Neuronal stem cell (in vitro differentiated cells): ENCODE results near the gene ELMO1.

ENCODE experiments used
- DNase-seq: peaks from one replicate; pipeline ENCODE4 v3.0.0-alpha.2; 2013; ENCODE audit warnings: low spot score
- H2AFZ ChIP-seq: one replicate; pipeline ENCODE4 v1.6.1; 2013; ENCODE audit warnings: mild to moderate bottlenecking, low read length, inconsistent platforms
- H2AK5ac ChIP-seq: 2 replicates; pipeline ENCODE4 v1.6.1; 2013; ENCODE audit warnings: low read depth, mild to moderate bottlenecking, inconsistent platforms, low read length, moderate library complexity, mixed read lengths
- H2BK120ac ChIP-seq: 2 replicates; pipeline ENCODE4 v1.6.1; 2013; ENCODE audit warnings: low read depth, mild to moderate bottlenecking, inconsistent platforms, low read length, moderate library complexity, mixed read lengths
- H2BK12ac ChIP-seq: one replicate; pipeline ENCODE4 v1.6.1; 2013; ENCODE audit warnings: low read length, inconsistent platforms
- H2BK15ac ChIP-seq: 2 replicates; pipeline ENCODE4 v1.6.1; 2013; ENCODE audit warnings: mild to moderate bottlenecking, low read length, inconsistent platforms, mixed read lengths
- H2BK5ac ChIP-seq: one replicate; pipeline ENCODE4 v1.6.1; 2013; ENCODE audit warnings: inconsistent platforms, mild to moderate bottlenecking, low read length, moderate library complexity
- H3K14ac ChIP-seq: one replicate; pipeline ENCODE4 v1.6.1; 2013; ENCODE audit warnings: low read length, inconsistent platforms
- H3K18ac ChIP-seq: 2 replicates; pipeline ENCODE4 v1.6.1; 2013; ENCODE audit warnings: low read length, inconsistent platforms
- H3K23ac ChIP-seq: 2 replicates; pipeline ENCODE4 v1.6.1; 2013; ENCODE audit warnings: low read depth, mild to moderate bottlenecking, mixed read lengths, low read length, inconsistent platforms; ENCODE audit not compliant: poor library complexity
- H3K27ac ChIP-seq: replicated peaks from 3 replicates; pipeline ENCODE4 v1.5.1; 2013; ENCODE audit warnings: low read length, inconsistent platforms
- H3K27me3 ChIP-seq, 3 experiments: 2 replicates each; pipeline ENCODE4 v1.6.1; 2013; ENCODE audit warnings: low read length in 3 of 3, mild to moderate bottlenecking in 2 of 3, inconsistent platforms in 1 of 3, low read depth in 1 of 3, mixed read lengths in 1 of 3, moderate library complexity in 1 of 3; ENCODE audit not compliant: control insufficient read depth in 3 of 3, insufficient read depth in 3 of 3
- H3K36me3 ChIP-seq, 2 donors: replicated peaks in 1 of 2; 2 replicates each; pipeline ENCODE4 v1.6.1; 2013; ENCODE audit warnings: low read length in 2 of 2; ENCODE audit not compliant: control insufficient read depth in 2 of 2, insufficient read depth in 2 of 2
- H3K4ac ChIP-seq: 2 replicates; pipeline ENCODE4 v1.6.1; 2013; ENCODE audit warnings: inconsistent platforms, mild to moderate bottlenecking, low read length, moderate library complexity
- H3K4me1 ChIP-seq, 2 donors: 1 replicate in 1 of 2; 2 replicates in 1 of 2; pipeline ENCODE4 v1.6.1; 2013; ENCODE audit warnings: low read length in 2 of 2, low read depth in 1 of 2; ENCODE audit not compliant: control insufficient read depth in 2 of 2, insufficient read depth in 1 of 2
- H3K4me2 ChIP-seq: one replicate; pipeline ENCODE4 v1.6.1; 2013; ENCODE audit warnings: mild to moderate bottlenecking, low read length, inconsistent platforms; ENCODE audit not compliant: insufficient read depth, poor library complexity, severe bottlenecking
- H3K4me3 ChIP-seq, 2 donors: 2 replicates each; pipeline ENCODE4 v1.5.1; 2013; ENCODE audit warnings: low read length in 2 of 2, mild to moderate bottlenecking in 2 of 2, inconsistent platforms in 1 of 2, moderate library complexity in 1 of 2
- H3K79me1 ChIP-seq: one replicate; pipeline ENCODE4 v1.6.1; 2013; ENCODE audit warnings: low read depth, mild to moderate bottlenecking, inconsistent platforms, low read length, moderate library complexity
- H3K9ac ChIP-seq: one replicate; pipeline ENCODE4 v1.6.1; 2013; ENCODE audit warnings: mild to moderate bottlenecking, low read depth, low read length, inconsistent platforms; ENCODE audit not compliant: poor library complexity
- H3K9me3 ChIP-seq, 2 donors: replicated peaks in 1 of 2; 2 replicates each; pipeline versions ENCODE3 to v1.6.1; 2013; ENCODE audit warnings: low read length in 2 of 2, mild to moderate bottlenecking in 2 of 2, inconsistent platforms in 1 of 2, low read depth in 1 of 2, mixed read lengths in 1 of 2, moderate library complexity in 1 of 2; ENCODE audit not compliant: control insufficient read depth in 2 of 2, insufficient read depth in 1 of 2
- H4K8ac ChIP-seq: one replicate; pipeline ENCODE4 v1.6.1; 2013; ENCODE audit warnings: low read depth, mild to moderate bottlenecking, inconsistent platforms, low read length, moderate library complexity
- H4K91ac ChIP-seq: one replicate; pipeline ENCODE4 v1.6.1; 2013; ENCODE audit warnings: low read length, low read depth, mild to moderate bottlenecking, inconsistent platforms; ENCODE audit not compliant: poor library complexity
- WGBS, 2 donors: extraction: QIAGEN DNeasy Blood & Tissue Kit; methylation state at CpG; one replicate each; pipeline ENCODE4 v1.1.7; 2013; ENCODE audit warnings: missing lambda C conversion rate in 2 of 2, mixed read lengths in 1 of 2; ENCODE audit not compliant: insufficient read length in 2 of 2, insufficient replicate concordance in 1 of 2; ENCODE audit errors: extremely low coverage in 2 of 2; 5-methylcytosine and 5-hydroxymethylcytosine counted together

Gene ELMO1

GRCh38 chr7:37429435-37429791 is 19.3 kb downstream of the ELMO1 start:
- Histone ChIP-seq H3K9ac (no peak overlapping the region), H2BK15ac (no peak overlapping the region), H2AFZ (no peak overlapping the region), H3K4ac (no peak overlapping the region), H3K27me3 (peaks cover 0 to 2% (median 0%) of the 10 kb centered on the region in 3 experiments), H2BK120ac (no peak overlapping the region), H4K91ac (no peak overlapping the region), H3K18ac (no peak overlapping the region), H3K4me1 (no peaks in the 10 kb centered on the region), H3K4me3 (no peak overlapping the region), H3K36me3 (no peaks in the 10 kb centered on the region), H3K14ac (no peak overlapping the region), H3K9me3 (no peaks in the 10 kb centered on the region), H2BK12ac (no peak overlapping the region), H2BK5ac (no peak overlapping the region), H4K8ac (no peak overlapping the region), H3K4me2 (no peak overlapping the region), H3K79me1 (no peaks in the 10 kb centered on the region), H2AK5ac (no peak overlapping the region), H3K27ac (no peak overlapping the region), H3K23ac (no peak overlapping the region)
- DNase-seq, result no peak

- Histone ChIP-seq H3K4me2 (no peak overlapping the region), H2AFZ (no peak overlapping the region), H3K27ac (no peak overlapping the region), H3K36me3 (no peaks in the 10 kb centered on the region), H2BK15ac (no peak overlapping the region), H3K9me3 (no peaks in the 10 kb centered on the region), H2BK120ac (no peak overlapping the region), H3K18ac (no peak overlapping the region), H3K4me3 (no peak overlapping the region), H2BK12ac (no peak overlapping the region), H3K23ac (no peak overlapping the region), H3K27me3 (peaks cover 0 to 2% (median 0%) of the 10 kb centered on the region in 3 experiments), H3K4ac (no peak overlapping the region), H3K9ac (no peak overlapping the region), H2BK5ac (no peak overlapping the region), H2AK5ac (no peak overlapping the region), H3K14ac (no peak overlapping the region), H3K79me1 (no peaks in the 10 kb centered on the region), H4K91ac (no peak overlapping the region), H4K8ac (no peak overlapping the region), H3K4me1 (no peaks in the 10 kb centered on the region)
- WGBS, 2 donors, result no CpG with 5 or more reads among the region's 6 CpGs
- DNase-seq, result no peak
Observed at GRCh38 chr7:37428681-37429434, 19.8 kb downstream of the ELMO1 start.

DNA sequence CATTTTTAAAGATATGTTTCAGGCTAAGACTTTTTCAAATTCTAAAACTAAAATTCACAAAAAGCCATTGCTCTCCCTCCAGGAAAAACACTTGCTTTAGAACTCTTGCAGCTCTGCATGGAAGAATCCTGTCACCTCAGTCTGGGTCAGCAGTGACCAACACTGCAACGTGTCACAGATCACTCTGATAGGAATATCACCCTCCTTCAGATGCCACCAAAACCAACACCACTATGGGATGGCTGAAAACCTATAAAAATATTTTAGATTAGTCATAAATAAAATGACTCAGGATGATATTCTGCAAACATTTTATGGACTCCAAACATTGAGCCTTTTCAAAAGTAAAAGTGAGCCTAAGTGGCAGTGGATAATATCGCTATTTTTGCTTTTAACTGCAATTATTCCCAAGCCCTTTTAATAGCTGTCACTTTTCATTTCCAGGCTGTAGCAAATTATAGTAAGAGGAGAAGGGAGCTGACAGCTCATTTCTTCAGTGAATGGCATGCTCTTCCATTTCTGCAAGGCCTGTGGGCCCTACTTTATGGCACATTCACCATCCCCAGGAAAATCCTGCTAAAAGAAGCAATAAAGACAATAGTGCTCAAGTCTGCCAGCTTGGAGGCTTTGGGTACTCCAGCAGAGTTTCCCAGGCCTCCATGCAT is 21.3 kb downstream of the ELMO1 start:
- Histone ChIP-seq H3K4me3 (no peak overlapping the region), H3K79me1 (no peaks in the 10 kb centered on the region), H3K4ac (no peak overlapping the region), H2AK5ac (no peak overlapping the region), H3K27ac (no peak overlapping the region), H2BK12ac (no peak overlapping the region), H4K91ac (no peak overlapping the region), H2BK5ac (no peak overlapping the region), H2AFZ (no peak overlapping the region), H2BK120ac (no peak overlapping the region), H4K8ac (no peak overlapping the region), H2BK15ac (no peak overlapping the region), H3K36me3 (no peaks in the 10 kb centered on the region), H3K9me3 (no peaks in the 10 kb centered on the region), H3K14ac (no peak overlapping the region), H3K23ac (no peak overlapping the region), H3K18ac (no peak overlapping the region), H3K27me3 (peaks cover 0 to 2% (median 0%) of the 10 kb centered on the region in 3 experiments), H3K4me2 (no peak overlapping the region), H3K9ac (no peak overlapping the region), H3K4me1 (no peaks in the 10 kb centered on the region)
- no peak for DNase-seq
- no CpG with 5 or more reads among the region's 2 CpGs for WGBS, 2 donors

DNA sequence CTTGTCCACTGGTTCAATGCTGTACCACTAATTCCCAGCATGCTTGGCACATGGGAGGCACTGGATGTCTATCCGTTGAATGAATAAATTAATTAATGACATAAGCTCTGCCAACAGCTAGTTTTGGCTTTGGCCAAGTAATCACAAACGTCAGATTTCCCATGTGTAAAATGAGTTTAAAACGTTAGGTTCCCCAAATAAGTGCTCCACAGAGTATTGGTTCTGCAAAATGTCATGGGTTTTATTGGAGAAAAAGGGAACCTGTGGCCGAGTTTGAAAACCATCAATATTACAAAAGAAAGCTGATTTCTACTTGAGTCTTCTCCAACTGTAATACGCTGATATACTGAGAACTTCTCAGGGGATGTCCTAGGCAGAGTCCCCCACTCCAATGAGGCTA is 23.2 kb downstream of the ELMO1 start:
- no peak overlapping the region for H3K18ac ChIP-seq
- no peak overlapping the region for H3K4me3 ChIP-seq
- H3K9ac ChIP-seq, result no peak overlapping the region
- no peaks in the 10 kb centered on the region for H3K79me1 ChIP-seq
- H3K14ac ChIP-seq, result no peak overlapping the region
- H3K36me3 ChIP-seq, result no peaks in the 10 kb centered on the region
- WGBS, 2 donors, result no CpG with 5 or more reads among the region's 5 CpGs
- H2BK5ac ChIP-seq, result no peak overlapping the region
- no peak overlapping the region for H3K23ac ChIP-seq
- no peaks in the 10 kb centered on the region for H3K9me3 ChIP-seq
- H4K8ac ChIP-seq, result no peak overlapping the region
- no peak overlapping the region for H4K91ac ChIP-seq
- no peak overlapping the region for H2BK12ac ChIP-seq
- H3K4me2 ChIP-seq, result no peak overlapping the region
- no peak overlapping the region for H2BK15ac ChIP-seq
- H3K27me3 ChIP-seq, result no peaks in the 10 kb centered on the region
- H2AFZ ChIP-seq, result no peak overlapping the region
- no peak overlapping the region for H2BK120ac ChIP-seq
- no peak overlapping the region for H3K27ac ChIP-seq
- peaks cover 3 to 7% of the 10 kb centered on the region in 2 donors for H3K4me1 ChIP-seq
- H2AK5ac ChIP-seq, result no peak overlapping the region
- H3K4ac ChIP-seq, result no peak overlapping the region
- DNase-seq, result no peak
